GM23338 (cell line): Measurements from ENCODE around the gene NRIP3. TPM values are rescaled to one million over a fixed set of nuclear protein-coding genes. Genes with fewer than 3 reads are reported as not detected.

Experiments
- ATAC-seq: fragments of 200-7000 bp; cut with Tn5 transposase; 3 replicates; pipeline ENCODE4 v1.9.1; 2020
- DNase-seq: peaks from one replicate; pipeline ENCODE4 v3.0.0-alpha.2; 2015; ENCODE audit warnings: low spot score
- H2AFZ ChIP-seq: fragments of 200-600 bp; sonication (generic); 2 replicates; pipeline ENCODE4 v1.8.0; 2016; ENCODE audit warnings: antibody characterized with exemption, mild to moderate bottlenecking, moderate library complexity
- H3F3A ChIP-seq: fragments of 200-600 bp; sonication (generic); replicated peaks from 2 replicates; pipeline ENCODE4 v1.8.0; 2017; ENCODE audit warnings: antibody characterized with exemption, mixed run types, low read depth
- H3K27ac ChIP-seq: fragments of 200-600 bp; sonication (generic); 2 replicates; pipeline ENCODE4 v1.6.1; 2016; ENCODE audit warnings: low read depth
- H3K27me3 ChIP-seq: fragments of 200-600 bp; sonication (generic); 2 replicates; pipeline ENCODE4 v1.8.0; 2016; ENCODE audit warnings: mild to moderate bottlenecking, mixed run types, moderate library complexity; ENCODE audit not compliant: insufficient read depth
- H3K36me3 ChIP-seq: fragments of 200-600 bp; sonication (generic); 2 replicates; pipeline ENCODE4 v1.8.0; 2016; ENCODE audit warnings: mild to moderate bottlenecking; ENCODE audit not compliant: insufficient read depth
- H3K4me1 ChIP-seq: fragments of 200-600 bp; sonication (generic); 2 replicates; pipeline ENCODE4 v1.8.0; 2016; ENCODE audit warnings: mild to moderate bottlenecking, moderate library complexity; ENCODE audit not compliant: insufficient read depth
- H3K4me2 ChIP-seq: fragments of 200-600 bp; sonication (generic); 2 replicates; pipeline ENCODE4 v1.7.1; 2017; ENCODE audit warnings: mixed run types
- H3K4me3 ChIP-seq: fragments of 200-600 bp; sonication (generic); 2 replicates; pipeline ENCODE4 v1.6.1; 2016; ENCODE audit warnings: mixed run types
- H3K79me2 ChIP-seq: fragments of 200-600 bp; sonication (generic); replicated peaks from 2 replicates; pipeline ENCODE4 v1.8.0; 2017; ENCODE audit warnings: mild to moderate bottlenecking; ENCODE audit not compliant: insufficient read depth
- H3K9me2 ChIP-seq: fragments of 200-600 bp; sonication (generic); 2 replicates; pipeline ENCODE4 v1.8.0; 2017; ENCODE audit not compliant: insufficient read depth
- H4K20me1 ChIP-seq: fragments of 200-600 bp; sonication (generic); replicated peaks from 2 replicates; pipeline ENCODE4 v1.8.0; 2017; ENCODE audit warnings: mild to moderate bottlenecking; ENCODE audit not compliant: insufficient read depth
- H3K27ac Mint-ChIP-seq: 2 replicates; pipeline ENCODE4 v1.8.0; 2020; ENCODE audit warnings: inconsistent platforms, mild to moderate bottlenecking, moderate library complexity, mixed read lengths
- H3K27me3 Mint-ChIP-seq: 3 replicates; pipeline ENCODE4 v1.8.0; 2022; ENCODE audit warnings: low read depth, mild to moderate bottlenecking, moderate library complexity, mixed read lengths, inconsistent platforms; ENCODE audit not compliant: insufficient read depth, poor library complexity
- H3K36me3 Mint-ChIP-seq: 3 replicates; pipeline ENCODE4 v1.8.0; 2021; ENCODE audit warnings: low read depth, mild to moderate bottlenecking, inconsistent platforms, moderate library complexity, mixed read lengths
- H3K4me1 Mint-ChIP-seq: 3 replicates; pipeline ENCODE4 v1.8.0; 2020; ENCODE audit warnings: mild to moderate bottlenecking, inconsistent platforms, mixed read lengths
- H3K4me3 Mint-ChIP-seq: 3 replicates; pipeline ENCODE4 v1.8.0; 2021; ENCODE audit warnings: moderate library complexity, mild to moderate bottlenecking, inconsistent platforms, mixed read lengths
- H3K9me3 Mint-ChIP-seq: 3 replicates; pipeline ENCODE4 v1.8.0; 2020; ENCODE audit warnings: moderate library complexity, mild to moderate bottlenecking, inconsistent platforms, mixed read lengths
- EZH2 ChIP-seq: fragments of 200-600 bp; sonication (generic); IDR thresholded peaks from one replicate; pipeline ENCODE4 v1.8.0; 2017; ENCODE audit warnings: antibody characterized with exemption, mild to moderate bottlenecking, low read depth; ENCODE audit not compliant: unreplicated experiment
- POLR2AphosphoS5 ChIP-seq: IDR thresholded peaks from 2 replicates; pipeline ENCODE4 v1.6.1; 2016; ENCODE audit warnings: antibody characterized with exemption, low read depth
- STAT1 ChIP-seq: IDR thresholded peaks from one replicate; pipeline ENCODE4 v1.6.1; 2016; ENCODE audit warnings: antibody characterized with exemption; ENCODE audit not compliant: unreplicated experiment
- ZNF331 ChIP-seq: fragments of 250-450 bp; sonication (Bioruptor Pico); IDR thresholded peaks from 2 replicates; pipeline ENCODE4 v1.5.0; 2020; ENCODE audit warnings: low read depth, mild to moderate bottlenecking, moderate library complexity
- polyA plus RNA-seq: library from polyadenylated mRNA; unstranded; fragments of >200 nt; fragmentation: Nextera tagmentation; extraction: Ambion mirVana; gene quantifications from 2 replicates; pipeline ENCODE4 v1.2.1, GENCODE V29; 2016
- total RNA-seq: library from RNA; depleted of rRNA; stranded (reverse); fragments of >200 nt; shearing (Covaris generic); gene quantifications from 2 replicates; pipeline ENCODE4 v1.2.3, GENCODE V29; 2014
- TF ChIP-seq, protein P1 (sequence below): IDR thresholded peaks from 2 replicates; pipeline ENCODE4 v1.6.1; 2016; ENCODE audit warnings: antibody characterized with exemption
- TF ChIP-seq, protein P2 (sequence below): IDR thresholded peaks from one replicate; pipeline ENCODE4 v1.6.1; 2018; ENCODE audit warnings: antibody characterized with exemption; ENCODE audit not compliant: unreplicated experiment

NRIP3 gene
- total and polyA plus RNA-seq, 2 experiments from 2014 or later, result 3.0 to 7.9 TPM

DNA sequence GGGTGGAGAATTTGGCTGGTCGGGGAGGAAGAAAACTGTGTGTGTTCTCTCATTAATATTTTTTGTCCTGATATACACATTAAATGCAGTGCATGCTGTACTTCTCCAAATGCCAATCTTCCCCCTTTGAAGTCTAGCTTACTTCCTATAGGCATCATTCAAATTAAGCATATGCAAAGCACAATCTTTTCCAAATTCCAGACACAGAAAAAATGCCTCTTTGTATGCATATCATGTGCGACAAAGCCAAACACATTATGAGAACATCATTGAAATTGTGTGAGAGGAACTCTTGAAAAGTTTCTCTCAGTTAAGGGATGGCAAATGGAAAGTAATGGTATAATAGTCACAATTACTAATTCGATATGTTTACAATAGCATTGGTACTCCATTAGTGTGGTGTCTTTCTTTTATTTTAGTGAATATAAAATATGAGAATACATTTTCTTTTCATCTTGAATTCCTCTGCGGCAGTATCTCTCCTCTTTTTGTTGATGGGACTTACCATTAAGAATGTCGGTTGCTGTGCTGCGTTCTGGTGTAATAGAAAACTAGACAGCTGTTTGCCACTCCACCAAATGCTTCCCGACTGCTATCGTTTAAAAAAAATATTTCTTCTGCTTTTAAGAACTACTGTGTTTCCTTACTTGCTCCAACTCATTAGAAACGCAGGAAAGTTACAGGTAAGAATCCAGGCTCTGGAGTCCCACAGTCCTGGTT is 19.3 kb upstream of the NRIP3 start:
- H2AFZ ChIP-seq, result no peak overlapping the region; the same call in 1 of the 2 replicates
- no peaks in the 10 kb centered on the region for H3F3A ChIP-seq
- H3K36me3 Mint-ChIP-seq, result no peaks in the 10 kb centered on the region
- H3K4me2 ChIP-seq, result no peak overlapping the region
- TF ChIP-seq, protein P1, sequence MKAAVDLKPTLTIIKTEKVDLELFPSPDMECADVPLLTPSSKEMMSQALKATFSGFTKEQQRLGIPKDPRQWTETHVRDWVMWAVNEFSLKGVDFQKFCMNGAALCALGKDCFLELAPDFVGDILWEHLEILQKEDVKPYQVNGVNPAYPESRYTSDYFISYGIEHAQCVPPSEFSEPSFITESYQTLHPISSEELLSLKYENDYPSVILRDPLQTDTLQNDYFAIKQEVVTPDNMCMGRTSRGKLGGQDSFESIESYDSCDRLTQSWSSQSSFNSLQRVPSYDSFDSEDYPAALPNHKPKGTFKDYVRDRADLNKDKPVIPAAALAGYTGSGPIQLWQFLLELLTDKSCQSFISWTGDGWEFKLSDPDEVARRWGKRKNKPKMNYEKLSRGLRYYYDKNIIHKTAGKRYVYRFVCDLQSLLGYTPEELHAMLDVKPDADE, result no peak
- no peaks in the 10 kb centered on the region for H3K36me3 ChIP-seq
- no peak overlapping the region for H3K27ac ChIP-seq
- no peaks in the 10 kb centered on the region for H3K27me3 Mint-ChIP-seq
- H3K27ac Mint-ChIP-seq, result no peak overlapping the region
- no peak overlapping the region for H3K4me3 ChIP-seq
- H3K4me3 Mint-ChIP-seq, result no peak overlapping the region
- H3K79me2 ChIP-seq, result no peaks in the 10 kb centered on the region
- no peaks in the 10 kb centered on the region for H3K27me3 ChIP-seq
- ATAC-seq (no peak), DNase-seq (no peak)
- H4K20me1 ChIP-seq, result no peaks in the 10 kb centered on the region
- no peaks in the 10 kb centered on the region for H3K9me3 Mint-ChIP-seq
- H3K4me1 ChIP-seq, result peaks cover 7% of the 10 kb centered on the region; the same call in 1 of the 2 replicates
- H3K4me1 Mint-ChIP-seq, result peaks cover 8% of the 10 kb centered on the region
- H3K9me2 ChIP-seq, result no peaks in the 10 kb centered on the region; the same call in 1 of the 2 replicates

DNA sequence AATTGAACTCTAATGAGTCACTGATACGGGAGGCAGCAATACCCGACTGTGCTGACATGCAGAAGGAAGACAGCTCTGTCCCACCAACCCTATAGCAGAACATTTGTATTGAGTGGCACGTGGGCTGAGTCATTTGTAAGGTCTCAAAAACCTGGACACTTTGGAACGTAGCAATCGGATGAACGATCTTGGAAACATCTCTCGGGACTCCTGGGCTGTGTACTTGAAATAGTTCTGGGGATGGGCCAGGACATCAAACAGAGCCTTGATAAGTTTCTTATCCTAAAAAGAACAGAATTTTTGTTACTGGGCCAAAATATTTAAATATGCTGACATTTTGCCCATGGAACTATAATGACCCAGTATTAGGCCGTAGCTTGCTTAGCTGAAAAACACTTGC is 17.1 kb upstream of the NRIP3 start:
- H3K4me3 ChIP-seq, result no peak overlapping the region
- Mint-ChIP-seq H3K36me3 (no peaks in the 10 kb centered on the region), H3K27me3 (peaks cover 3% of the 10 kb centered on the region), H3K4me3 (no peak overlapping the region), H3K27ac (no peak overlapping the region), H3K9me3 (no peaks in the 10 kb centered on the region), H3K4me1 (peaks cover 6% of the 10 kb centered on the region; the same call in 2 of the 3 replicates)
- ATAC-seq (no peak), DNase-seq (no peak)
- no peak overlapping the region for H3K4me2 ChIP-seq
- H2AFZ ChIP-seq, result no peak overlapping the region
- no peaks in the 10 kb centered on the region for H3K27me3 ChIP-seq
- peaks cover 3% of the 10 kb centered on the region; the same call in 1 of the 2 replicates for H3K9me2 ChIP-seq
- no peaks in the 10 kb centered on the region for H3K79me2 ChIP-seq
- H4K20me1 ChIP-seq, result no peaks in the 10 kb centered on the region
- no peaks in the 10 kb centered on the region for H3F3A ChIP-seq
- H3K4me1 ChIP-seq, result peaks cover 7% of the 10 kb centered on the region; the same call in 1 of the 2 replicates
- H3K27ac ChIP-seq, result no peak overlapping the region
- H3K36me3 ChIP-seq, result no peaks in the 10 kb centered on the region
- TF ChIP-seq, protein P2, sequence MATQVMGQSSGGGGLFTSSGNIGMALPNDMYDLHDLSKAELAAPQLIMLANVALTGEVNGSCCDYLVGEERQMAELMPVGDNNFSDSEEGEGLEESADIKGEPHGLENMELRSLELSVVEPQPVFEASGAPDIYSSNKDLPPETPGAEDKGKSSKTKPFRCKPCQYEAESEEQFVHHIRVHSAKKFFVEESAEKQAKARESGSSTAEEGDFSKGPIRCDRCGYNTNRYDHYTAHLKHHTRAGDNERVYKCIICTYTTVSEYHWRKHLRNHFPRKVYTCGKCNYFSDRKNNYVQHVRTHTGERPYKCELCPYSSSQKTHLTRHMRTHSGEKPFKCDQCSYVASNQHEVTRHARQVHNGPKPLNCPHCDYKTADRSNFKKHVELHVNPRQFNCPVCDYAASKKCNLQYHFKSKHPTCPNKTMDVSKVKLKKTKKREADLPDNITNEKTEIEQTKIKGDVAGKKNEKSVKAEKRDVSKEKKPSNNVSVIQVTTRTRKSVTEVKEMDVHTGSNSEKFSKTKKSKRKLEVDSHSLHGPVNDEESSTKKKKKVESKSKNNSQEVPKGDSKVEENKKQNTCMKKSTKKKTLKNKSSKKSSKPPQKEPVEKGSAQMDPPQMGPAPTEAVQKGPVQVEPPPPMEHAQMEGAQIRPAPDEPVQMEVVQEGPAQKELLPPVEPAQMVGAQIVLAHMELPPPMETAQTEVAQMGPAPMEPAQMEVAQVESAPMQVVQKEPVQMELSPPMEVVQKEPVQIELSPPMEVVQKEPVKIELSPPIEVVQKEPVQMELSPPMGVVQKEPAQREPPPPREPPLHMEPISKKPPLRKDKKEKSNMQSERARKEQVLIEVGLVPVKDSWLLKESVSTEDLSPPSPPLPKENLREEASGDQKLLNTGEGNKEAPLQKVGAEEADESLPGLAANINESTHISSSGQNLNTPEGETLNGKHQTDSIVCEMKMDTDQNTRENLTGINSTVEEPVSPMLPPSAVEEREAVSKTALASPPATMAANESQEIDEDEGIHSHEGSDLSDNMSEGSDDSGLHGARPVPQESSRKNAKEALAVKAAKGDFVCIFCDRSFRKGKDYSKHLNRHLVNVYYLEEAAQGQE, result no peak
- TF ChIP-seq POLR2AphosphoS5 (no peak), STAT1 (no peak), ZNF331 (CRISPR knock-in tag) (no peak), EZH2 (no peak)
